GM21528 (cell line): ENCODE data around the gene MAMDC4.
"Not testable (repeated sequence)": the region's sequence is repeated elsewhere in the genome, so short reads cannot be mapped to it uniquely, and the experiment has no call there.

Source experiments
- ATAC-seq: cut with Tn5 transposase; IDR thresholded peaks from one replicate; pipeline ENCODE4 v1.9.1; 2021; ENCODE audit warnings: mild to moderate bottlenecking, moderate library complexity; ENCODE audit not compliant: unreplicated experiment, low FRiP score

MAMDC4 gene

GRCh38 chr9:136837856-136838277, 14.3 kb upstream of the MAMDC4 start:
- not testable (repeated sequence) for ATAC-seq

- ATAC-seq = no peak
Observed at GRCh38 chr9:136838314-136839228, 13.6 kb upstream of the MAMDC4 start.

GRCh38 chr9:136839229-136840139, 12.7 kb upstream of the MAMDC4 start:
- no peak for ATAC-seq

GRCh38 chr9:136840140-136840876, 11.8 kb upstream of the MAMDC4 start:
- ATAC-seq = no peak

GRCh38 chr9:136840877-136841645, 11.1 kb upstream of the MAMDC4 start:
- no peak for ATAC-seq

- ATAC-seq = not testable (repeated sequence)
Observed at GRCh38 chr9:136841646-136842379, 10.3 kb upstream of the MAMDC4 start.

- ATAC-seq = not testable (repeated sequence)
Observed at GRCh38 chr9:136842380-136842948, 9.7 kb upstream of the MAMDC4 start, which contains the start of gene AJM1. Gene AJM1, plus strand, starts transcription at chr9:136842478. Its CDS starts 1,937 bp downstream, at chr9:136844415.

- not testable (repeated sequence) for ATAC-seq
Observed at GRCh38 chr9:136843159-136843800, 8.9 kb upstream of the MAMDC4 start.

GRCh38 chr9:136843801-136844740, 8.1 kb upstream of the MAMDC4 start:
- ATAC-seq = not testable (repeated sequence)

GRCh38 chr9:136844761-136845464, 7.2 kb upstream of the MAMDC4 start:
- no peak for ATAC-seq

- no peak for ATAC-seq
Observed at GRCh38 chr9:136845465-136846260, 6.5 kb upstream of the MAMDC4 start.

- ATAC-seq = no peak
Observed at GRCh38 chr9:136846376-136847087, 5.6 kb upstream of the MAMDC4 start.

GRCh38 chr9:136847088-136847825, 4.9 kb upstream of the MAMDC4 start:
- no peak for ATAC-seq

- ATAC-seq = no peak
Observed at GRCh38 chr9:136847826-136848392, 4.2 kb upstream of the MAMDC4 start.
